HepG2 (cell line): ENCODE results near the gene C9. TPM values are rescaled to one million over a fixed set of nuclear protein-coding genes. Genes with fewer than 3 reads are reported as not detected.

Experiments used
- CREM ChIP-seq, 2 experiments: sonication (generic) in 1 of 2; formaldehyde crosslinking in 1 of 2; IDR thresholded peaks; 2 replicates each; pipeline versions ENCODE4 v1.4.0 to v1.6.1; 2016 to 2020; ENCODE audit warnings: antibody characterized with exemption in 1 of 2, mild to moderate bottlenecking in 1 of 2, missing genetic modification reagents in 1 of 2
- FOXP4 ChIP-seq: sonication (generic); formaldehyde crosslinking; IDR thresholded peaks from 2 replicates; pipeline ENCODE4 v1.4.0; 2020; ENCODE audit warnings: missing genetic modification reagents
- GATAD2A ChIP-seq: IDR thresholded peaks from 2 replicates; pipeline ENCODE4 v1.6.1; 2016
- GFI1 ChIP-seq: sonication (generic); formaldehyde crosslinking; IDR thresholded peaks from 2 replicates; pipeline ENCODE4 v1.5.0; 2020; ENCODE audit warnings: missing genetic modification reagents, mild to moderate bottlenecking, borderline replicate concordance
- HINFP ChIP-seq: sonication (generic); formaldehyde crosslinking; IDR thresholded peaks from 2 replicates; pipeline ENCODE4 v1.4.0; 2020; ENCODE audit warnings: low read depth, mild to moderate bottlenecking, missing genetic modification reagents
- PAXIP1 ChIP-seq: sonication (generic); formaldehyde crosslinking; conservative IDR thresholded peaks from 2 replicates; pipeline ENCODE4 v1.4.0; 2020; ENCODE audit warnings: mild to moderate bottlenecking, missing genetic modification reagents, moderate library complexity
- RBM39 ChIP-seq: fragments of 200-400 bp; formaldehyde crosslinking; IDR thresholded peaks from one replicate; pipeline ENCODE4 v1.6.1; 2018; ENCODE audit warnings: antibody characterized with exemption, mild to moderate bottlenecking, low read depth, low read length; ENCODE audit not compliant: poor library complexity, severe bottlenecking
- ZNF530 ChIP-seq: sonication (generic); formaldehyde crosslinking; IDR thresholded peaks from 2 replicates; pipeline ENCODE4 v1.5.0; 2020; ENCODE audit warnings: low read depth, mild to moderate bottlenecking, missing genetic modification reagents
- polyA plus RNA-seq, 8 experiments: library from polyadenylated mRNA; depleted of rRNA in 3 of 8; stranded (reverse) in 7 of 8; unstranded in 1 of 8; fragments of >200 nt; fragmentation: Illumina TruSeq in 4 of 8; extraction: Trizol in 4 of 8; gene quantifications; 2 replicates each; pipeline versions ENCODE4 v1.2.1 to v1.2.3, GENCODE V29; 2011 to 2016; ENCODE audit warnings: low read depth in 4 of 8, missing spikeins in 1 of 8, mixed read lengths in 1 of 8; ENCODE audit not compliant: insufficient read depth in 1 of 8
- total RNA-seq, 5 experiments: library from RNA; depleted of rRNA; stranded (reverse); fragments of >200 nt; fragmentation: Illumina TruSeq; extraction: Trizol; gene quantifications; 2 replicates each; pipeline ENCODE4 v1.2.3, GENCODE V29; 2016; ENCODE audit warnings: low read depth in 1 of 5
- TF ChIP-seq, protein P1 (sequence below): sonication (generic); formaldehyde crosslinking; IDR thresholded peaks from 2 replicates; pipeline ENCODE4 v1.4.0; 2020; ENCODE audit warnings: missing genetic modification reagents, borderline replicate concordance

The C9 gene
- total and polyA plus RNA-seq, 2 of the 13 experiments (the other 11 are each of a cell fraction or from before 2014, with no cell fraction given) = not detected

GRCh38 chr5:39342460-39342859 is 21.8 kb downstream of the C9 start (continued):
- no peak for TF ChIP-seq HINFP (CRISPR knock-in tag)
- TF ChIP-seq FOXP4 = no peak
- TF ChIP-seq GATAD2A (CRISPR knock-in tag) = no peak
- no peak for TF ChIP-seq ZNF530
- no peak for TF ChIP-seq GFI1 (CRISPR knock-in tag)
- no peak for TF ChIP-seq CREM (IDR thresholded peaks at IDR 0.05)
- TF ChIP-seq CREM (CRISPR knock-in tag; IDR thresholded peaks at IDR 0.05) = no peak
- TF ChIP-seq RBM39 = no peak
- no peak for TF ChIP-seq PAXIP1
- TF ChIP-seq, protein P1, sequence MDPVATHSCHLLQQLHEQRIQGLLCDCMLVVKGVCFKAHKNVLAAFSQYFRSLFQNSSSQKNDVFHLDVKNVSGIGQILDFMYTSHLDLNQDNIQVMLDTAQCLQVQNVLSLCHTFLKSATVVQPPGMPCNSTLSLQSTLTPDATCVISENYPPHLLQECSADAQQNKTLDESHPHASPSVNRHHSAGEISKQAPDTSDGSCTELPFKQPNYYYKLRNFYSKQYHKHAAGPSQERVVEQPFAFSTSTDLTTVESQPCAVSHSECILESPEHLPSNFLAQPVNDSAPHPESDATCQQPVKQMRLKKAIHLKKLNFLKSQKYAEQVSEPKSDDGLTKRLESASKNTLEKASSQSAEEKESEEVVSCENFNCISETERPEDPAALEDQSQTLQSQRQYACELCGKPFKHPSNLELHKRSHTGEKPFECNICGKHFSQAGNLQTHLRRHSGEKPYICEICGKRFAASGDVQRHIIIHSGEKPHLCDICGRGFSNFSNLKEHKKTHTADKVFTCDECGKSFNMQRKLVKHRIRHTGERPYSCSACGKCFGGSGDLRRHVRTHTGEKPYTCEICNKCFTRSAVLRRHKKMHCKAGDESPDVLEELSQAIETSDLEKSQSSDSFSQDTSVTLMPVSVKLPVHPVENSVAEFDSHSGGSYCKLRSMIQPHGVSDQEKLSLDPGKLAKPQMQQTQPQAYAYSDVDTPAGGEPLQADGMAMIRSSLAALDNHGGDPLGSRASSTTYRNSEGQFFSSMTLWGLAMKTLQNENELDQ (CRISPR knock-in tag) = no peak
